C4-2B (cell line): ENCODE data around the gene PEA15.

ENCODE experiments used
- ZFX ChIP-seq: fragments of 450-650 bp; IDR thresholded peaks from 2 replicates; pipeline ENCODE4 v1.6.1; 2017
- TF ChIP-seq, protein P1 (sequence below): fragments of 450-650 bp; conservative IDR thresholded peaks from 2 replicates; pipeline ENCODE4 v1.5.1; 2017; ENCODE audit warnings: mild to moderate bottlenecking

DNA sequence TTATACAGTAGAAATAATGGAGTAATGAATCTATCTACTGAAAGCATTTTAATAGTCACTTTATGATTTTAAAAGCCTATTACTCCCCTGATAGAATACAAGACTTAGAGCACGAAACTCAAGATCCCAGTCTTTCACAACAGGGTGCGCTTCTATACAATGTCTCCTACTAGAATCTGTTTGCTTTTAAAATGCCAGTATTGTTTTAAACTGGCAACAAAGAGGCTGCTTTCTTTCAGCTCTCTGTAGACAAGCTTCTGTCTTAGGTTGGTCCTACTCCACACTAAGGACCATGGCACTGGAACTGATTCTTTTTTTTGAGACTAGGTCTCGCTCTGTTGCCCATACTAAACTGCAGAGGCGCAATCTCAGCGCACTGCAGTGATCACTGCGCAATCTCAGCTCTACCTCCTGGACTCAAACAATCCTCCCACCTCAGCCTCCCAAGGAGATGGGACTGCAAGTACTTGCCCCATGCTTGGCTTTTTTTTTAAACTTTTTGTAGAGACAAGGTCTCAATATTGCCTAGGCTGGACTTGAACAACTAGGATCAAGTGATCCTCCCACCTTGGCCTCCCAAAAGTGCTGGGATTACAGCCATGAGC lies 52.3 kb downstream of the PEA15 start:
- TF ChIP-seq, protein P1, sequence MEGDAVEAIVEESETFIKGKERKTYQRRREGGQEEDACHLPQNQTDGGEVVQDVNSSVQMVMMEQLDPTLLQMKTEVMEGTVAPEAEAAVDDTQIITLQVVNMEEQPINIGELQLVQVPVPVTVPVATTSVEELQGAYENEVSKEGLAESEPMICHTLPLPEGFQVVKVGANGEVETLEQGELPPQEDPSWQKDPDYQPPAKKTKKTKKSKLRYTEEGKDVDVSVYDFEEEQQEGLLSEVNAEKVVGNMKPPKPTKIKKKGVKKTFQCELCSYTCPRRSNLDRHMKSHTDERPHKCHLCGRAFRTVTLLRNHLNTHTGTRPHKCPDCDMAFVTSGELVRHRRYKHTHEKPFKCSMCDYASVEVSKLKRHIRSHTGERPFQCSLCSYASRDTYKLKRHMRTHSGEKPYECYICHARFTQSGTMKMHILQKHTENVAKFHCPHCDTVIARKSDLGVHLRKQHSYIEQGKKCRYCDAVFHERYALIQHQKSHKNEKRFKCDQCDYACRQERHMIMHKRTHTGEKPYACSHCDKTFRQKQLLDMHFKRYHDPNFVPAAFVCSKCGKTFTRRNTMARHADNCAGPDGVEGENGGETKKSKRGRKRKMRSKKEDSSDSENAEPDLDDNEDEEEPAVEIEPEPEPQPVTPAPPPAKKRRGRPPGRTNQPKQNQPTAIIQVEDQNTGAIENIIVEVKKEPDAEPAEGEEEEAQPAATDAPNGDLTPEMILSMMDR: no peak
- TF ChIP-seq ZFX: no peak
